Measurements from ENCODE around the gene OR10A5. TPM values are rescaled to one million over a fixed set of nuclear protein-coding genes. Genes with fewer than 3 reads are reported as not detected.

Gene OR10A5
- total RNA-seq, 6 donors from 2014 or later: not detected

- no peak overlapping the region for H3K4me3 ChIP-seq
- H3K4me1 ChIP-seq: no peaks in the 10 kb centered on the region
- TF ChIP-seq EP300 (IDR thresholded peaks at IDR 0.05) (no peak), POLR2AphosphoS5 (IDR thresholded peaks at IDR 0.05) (no peak), CTCF (IDR thresholded peaks at IDR 0.05) (no peak), POLR2A (IDR thresholded peaks at IDR 0.05) (no peak)
- no peak for DNase-seq
- 67 to 70% methylated on average over 1 of the region's 1 CpG for WGBS, 2 donors
- H3K9me3 ChIP-seq: peaks cover 0 to 3% (median 0%) of the 10 kb centered on the region in 4 donors
- H3K36me3 ChIP-seq: no peaks in the 10 kb centered on the region
- ATAC-seq (ENCODE audit: low FRiP score in 2 of 2): no peak
- H3K27ac ChIP-seq: no peak overlapping the region
- H3K27me3 ChIP-seq: no peaks in the 10 kb centered on the region
Observed at GRCh38 chr11:6855971-6856541, 10.6 kb downstream of the OR10A5 start.

GRCh38 chr11:6856871-6857270 is 11.4 kb downstream of the OR10A5 start:
- TF ChIP-seq CTCF (IDR thresholded peaks at IDR 0.05) (no peak), POLR2A (IDR thresholded peaks at IDR 0.05) (no peak), EP300 (IDR thresholded peaks at IDR 0.05) (no peak), POLR2AphosphoS5 (IDR thresholded peaks at IDR 0.05) (no peak)
- ATAC-seq (ENCODE audit: low FRiP score in 2 of 2) (no peak), DNase-seq (no peak)
- no peak overlapping the region for H3K4me3 ChIP-seq
- WGBS, 2 donors: 73 to 79% methylated on average over 3 of the region's 3 CpGs
- no peaks in the 10 kb centered on the region for H3K27me3 ChIP-seq
- no peaks in the 10 kb centered on the region for H3K36me3 ChIP-seq
- H3K4me1 ChIP-seq: no peaks in the 10 kb centered on the region
- H3K9me3 ChIP-seq: peaks cover 0 to 3% (median 0%) of the 10 kb centered on the region in 4 donors
- H3K27ac ChIP-seq: no peak overlapping the region

GRCh38 chr11:6862961-6863360 is 17.5 kb downstream of the OR10A5 start, which contains the start of gene OR10A2:
Gene OR10A2, plus strand, starts transcription at chr11:6863057. Its CDS starts 6,698 bp downstream, at chr11:6869755.
- Histone ChIP-seq H3K4me1 (no peaks in the 10 kb centered on the region), H3K9me3 (no peaks in the 10 kb centered on the region), H3K36me3 (no peaks in the 10 kb centered on the region), H3K27me3 (no peaks in the 10 kb centered on the region), H3K27ac (no peak within 1 kb of the TSS), H3K4me3 (no peak within 1 kb of the TSS)
- TF ChIP-seq POLR2AphosphoS5 (IDR thresholded peaks at IDR 0.05): no peak
- no peak for TF ChIP-seq EP300 (IDR thresholded peaks at IDR 0.05)
- ATAC-seq (ENCODE audit: low FRiP score in 2 of 2) (no peak), DNase-seq (no peak)
- WGBS, 2 donors: 59 to 65% methylated on average over 1 of the region's 1 CpG

- Histone ChIP-seq H3K27me3 (no peaks in the 10 kb centered on the region), H3K36me3 (no peaks in the 10 kb centered on the region), H3K27ac (no peak overlapping the region), H3K4me1 (no peaks in the 10 kb centered on the region), H3K9me3 (no peaks in the 10 kb centered on the region), H3K4me3 (no peak overlapping the region)
- 68 to 95% methylated on average over 1 of the region's 1 CpG for WGBS, 2 donors
- TF ChIP-seq POLR2A (IDR thresholded peaks at IDR 0.05): no peak
- no peak for TF ChIP-seq EP300 (IDR thresholded peaks at IDR 0.05)
- TF ChIP-seq CTCF (IDR thresholded peaks at IDR 0.05): no peak
- no peak for TF ChIP-seq POLR2AphosphoS5 (IDR thresholded peaks at IDR 0.05)
- ATAC-seq (ENCODE audit: low FRiP score in 2 of 2) (no peak), DNase-seq (no peak)
Observed at GRCh38 chr11:6864438-6864837, 19.0 kb downstream of the OR10A5 start.

GRCh38 chr11:6871278-6871677 is 25.8 kb downstream of the OR10A5 start:
- H3K4me1 ChIP-seq: no peaks in the 10 kb centered on the region
- no peaks in the 10 kb centered on the region for H3K36me3 ChIP-seq
- WGBS, 2 donors: 87 to 89% methylated on average over 1 of the region's 1 CpG
- ATAC-seq (ENCODE audit: low FRiP score in 2 of 2) (no peak), DNase-seq (no peak)
- no peak overlapping the region for H3K27ac ChIP-seq
- H3K9me3 ChIP-seq: no peaks in the 10 kb centered on the region
- no peak overlapping the region for H3K4me3 ChIP-seq
- H3K27me3 ChIP-seq: no peaks in the 10 kb centered on the region
- TF ChIP-seq POLR2AphosphoS5 (IDR thresholded peaks at IDR 0.05) (no peak), POLR2A (IDR thresholded peaks at IDR 0.05) (no peak), CTCF (IDR thresholded peaks at IDR 0.05) (no peak), EP300 (IDR thresholded peaks at IDR 0.05) (no peak)
